Calu3 (cell line): ENCODE measurements around the gene ATP8B3. TPM values are rescaled to one million over a fixed set of nuclear protein-coding genes. Genes with fewer than 3 reads are reported as not detected.

Experiments
- BruUV-seq: library from RNA; stranded (reverse); fragments of 400-500 nt; replicated peaks from 2 replicates; lab custom pipeline; 2021; lab: Mats Ljungman, UMichigan
- CTCF ChIA-PET: fragments of 300-600 bp; sonication (Branson Sonifier 250); formaldehyde crosslinking; loops from one replicate; lab custom pipeline; 2022; ENCODE audit warnings: antibody characterized with exemption; lab: Charles Lee
- DNase-seq: peaks from one replicate; pipeline ENCODE4 v3.0.0; 2022
- H3K27ac Mint-ChIP-seq: one replicate; pipeline ENCODE4 v1.8.0; 2022; ENCODE audit warnings: mixed read lengths; ENCODE audit not compliant: unreplicated experiment
- H3K27me3 Mint-ChIP-seq: one replicate; pipeline ENCODE4 v1.8.0; 2022; ENCODE audit warnings: mixed read lengths; ENCODE audit not compliant: unreplicated experiment
- H3K36me3 Mint-ChIP-seq: one replicate; pipeline ENCODE4 v1.8.0; 2022; ENCODE audit warnings: mild to moderate bottlenecking, moderate library complexity, mixed read lengths; ENCODE audit not compliant: insufficient read depth, unreplicated experiment
- H3K4me1 Mint-ChIP-seq: one replicate; pipeline ENCODE4 v1.8.0; 2022; ENCODE audit warnings: mild to moderate bottlenecking, low read depth, mixed read lengths; ENCODE audit not compliant: unreplicated experiment
- H3K4me3 Mint-ChIP-seq: one replicate; pipeline ENCODE4 v1.8.0; 2022; ENCODE audit warnings: mild to moderate bottlenecking, low read depth, moderate library complexity, mixed read lengths; ENCODE audit not compliant: unreplicated experiment
- H3K9me3 Mint-ChIP-seq: one replicate; pipeline ENCODE4 v1.8.0; 2022; ENCODE audit warnings: low read depth, mixed read lengths; ENCODE audit not compliant: unreplicated experiment
- CTCF ChIP-seq: fragments of 200-600 bp; IDR thresholded peaks from one replicate; pipeline ENCODE4 v1.8.0; 2022; ENCODE audit warnings: antibody characterized with exemption; ENCODE audit not compliant: unreplicated experiment
- intact Hi-C: fragments of 100-400 bp; cut with micrococcal nuclease; formaldehyde crosslinking; loops from one replicate; pipeline ENCODE4 v1.10.0; 2022; ENCODE audit not compliant: unreplicated experiment
- total RNA-seq: library from RNA; stranded (reverse); gene quantifications from 2 replicates; pipeline ENCODE4 v1.2.3, GENCODE V29; 2022

ATP8B3 gene
- total RNA-seq, 1 experiment from 2014 or later, result 6.7 TPM

- no peaks in the 10 kb centered on the region for H3K27me3 Mint-ChIP-seq
- peaks cover 2% of the 10 kb centered on the region for H3K36me3 Mint-ChIP-seq
- no peak for TF ChIP-seq CTCF
- no peak for DNase-seq
- no TSS peak for BruUV-seq
- H3K4me3 Mint-ChIP-seq, result no peak overlapping the region
- no peak overlapping the region for H3K27ac Mint-ChIP-seq
- CTCF ChIA-PET, result interaction anchor here (0.6 to 1.4 kb wide), 3 partner anchors 11 to 291 kb away, joined by 3 to 5 read pairs (median 4); no protein-coding TSS in a partner anchor
- H3K4me1 Mint-ChIP-seq, result no peaks in the 10 kb centered on the region
- H3K9me3 Mint-ChIP-seq, result no peaks in the 10 kb centered on the region
- intact Hi-C loops, result no loop called here
Observed at GRCh38 chr19:1837222-1837565, 25.1 kb upstream of the ATP8B3 start.

GRCh38 chr19:1836458-1837221 is 24.6 kb upstream of the ATP8B3 start:
- Mint-ChIP-seq H3K4me3 (no peak overlapping the region), H3K9me3 (no peaks in the 10 kb centered on the region), H3K4me1 (no peaks in the 10 kb centered on the region), H3K27ac (no peak overlapping the region), H3K27me3 (no peaks in the 10 kb centered on the region), H3K36me3 (peaks cover 8% of the 10 kb centered on the region)
- CTCF ChIA-PET, result interaction anchor here (0.6 to 1.4 kb wide), 2 partner anchors 11 to 196 kb away, joined by 4 to 5 read pairs; no protein-coding TSS in a partner anchor
- DNase-seq, result no peak
- no TSS peak for BruUV-seq
- no peak for TF ChIP-seq CTCF
- intact Hi-C loops, result no loop called here

GRCh38 chr19:1833540-1833939 is 21.5 kb upstream of the ATP8B3 start:
- no TSS peak for BruUV-seq
- Mint-ChIP-seq H3K4me3 (no peak overlapping the region), H3K27me3 (no peaks in the 10 kb centered on the region), H3K9me3 (no peaks in the 10 kb centered on the region), H3K36me3 (peaks cover 12% of the 10 kb centered on the region), H3K27ac (no peak overlapping the region), H3K4me1 (no peaks in the 10 kb centered on the region)
- CTCF ChIA-PET, result no interaction called here
- TF ChIP-seq CTCF, result no peak
- DNase-seq, result no peak
- intact Hi-C loops, result no loop called here

- no peak overlapping the region for H3K4me3 Mint-ChIP-seq
- intact Hi-C loops, result no loop called here
- H3K9me3 Mint-ChIP-seq, result no peaks in the 10 kb centered on the region
- no peak overlapping the region for H3K27ac Mint-ChIP-seq
- no peaks in the 10 kb centered on the region for H3K4me1 Mint-ChIP-seq
- no peak for TF ChIP-seq CTCF
- no TSS peak for BruUV-seq
- CTCF ChIA-PET, result no interaction called here
- peaks cover 17% of the 10 kb centered on the region for H3K36me3 Mint-ChIP-seq
- DNase-seq, result no peak
- no peaks in the 10 kb centered on the region for H3K27me3 Mint-ChIP-seq
Observed at GRCh38 chr19:1832046-1832663, 20.1 kb upstream of the ATP8B3 start.
